ENCODE results near the gene MTIF3. TPM values are rescaled to one million over a fixed set of nuclear protein-coding genes. Genes with fewer than 3 reads are reported as not detected.
"Not testable (repeated sequence)": the region's sequence is repeated elsewhere in the genome, so short reads cannot be mapped to it uniquely, and the experiment has no call there.

MTIF3 gene
- total RNA-seq, 1 donor from 2014 or later, result 37.5 TPM

- ATAC-seq, result peak in 1 of 2 donors; percentile 11
- no peak overlapping the region for H3K4me3 ChIP-seq
- H3K9me3 ChIP-seq, result no peaks in the 10 kb centered on the region
- H3K36me3 ChIP-seq, result no peaks in the 10 kb centered on the region
- peak overlapping the region; percentile 74 for H3K27ac ChIP-seq
- intact Hi-C loops (cut with DNase I), result no loop called here
- peaks cover 4% of the 10 kb centered on the region for H3K27me3 ChIP-seq (ENCODE audit: low read depth)
- no peak for TF ChIP-seq CTCF (IDR thresholded peaks at IDR 0.05)
- no peak for DNase-seq
- peaks cover 15% of the 10 kb centered on the region for H3K4me1 ChIP-seq
These were observed 46.5 kb downstream of the MTIF3 start for GRCh38 chr13:27403727-27404385.

GRCh38 chr13:27403203-27403678 is 47.1 kb downstream of the MTIF3 start:
- DNase-seq (no peak), ATAC-seq (peak; percentile 52 to 72)
- Histone ChIP-seq H3K27me3 (ENCODE audit: low read depth) (peaks cover 3% of the 10 kb centered on the region), H3K9me3 (no peaks in the 10 kb centered on the region), H3K4me1 (peaks cover 15% of the 10 kb centered on the region), H3K27ac (peak overlapping the region; percentile 74), H3K36me3 (no peaks in the 10 kb centered on the region), H3K4me3 (no peak overlapping the region)
- no peak for TF ChIP-seq CTCF (IDR thresholded peaks at IDR 0.05)
- intact Hi-C loops (cut with DNase I), result no loop called here

- Histone ChIP-seq H3K4me3 (no peak overlapping the region), H3K4me1 (peaks cover 15% of the 10 kb centered on the region), H3K27me3 (ENCODE audit: low read depth) (no peaks in the 10 kb centered on the region), H3K27ac (no peak overlapping the region), H3K36me3 (no peaks in the 10 kb centered on the region), H3K9me3 (no peaks in the 10 kb centered on the region)
- no peak for TF ChIP-seq CTCF (IDR thresholded peaks at IDR 0.05)
- peak; percentile 59 for DNase-seq
- peak; percentile 35 to 72 for ATAC-seq
- intact Hi-C loops (cut with DNase I), result no loop called here
These were observed 49.2 kb downstream of the MTIF3 start for GRCh38 chr13:27401210-27401609.

- H3K9me3 ChIP-seq; DNase-seq; intact Hi-C loops (cut with DNase I); H3K27ac ChIP-seq; H3K27me3 ChIP-seq (ENCODE audit: low read depth); H3K4me3 ChIP-seq; H3K36me3 ChIP-seq; ATAC-seq: not testable (repeated sequence)
- H3K4me1 ChIP-seq, result peaks cover 15% of the 10 kb centered on the region
These were observed 50.0 kb downstream of the MTIF3 start for GRCh38 chr13:27400405-27400804.

- no peak for TF ChIP-seq CTCF (IDR thresholded peaks at IDR 0.05)
- Histone ChIP-seq H3K27me3 (ENCODE audit: low read depth) (no peaks in the 10 kb centered on the region), H3K36me3 (no peaks in the 10 kb centered on the region), H3K4me3 (no peak overlapping the region), H3K4me1 (peaks cover 7% of the 10 kb centered on the region), H3K9me3 (no peaks in the 10 kb centered on the region), H3K27ac (no peak overlapping the region)
- intact Hi-C loops (cut with DNase I), result no loop called here
- ATAC-seq (no peak), DNase-seq (no peak)
These were observed 52.0 kb downstream of the MTIF3 start for GRCh38 chr13:27398360-27398759.

- ATAC-seq, result no peak
- H3K4me1 ChIP-seq, result no peaks in the 10 kb centered on the region
- no peaks in the 10 kb centered on the region for H3K9me3 ChIP-seq
- no peak for TF ChIP-seq CTCF (IDR thresholded peaks at IDR 0.05)
- H3K4me3 ChIP-seq, result no peak overlapping the region
- DNase-seq, result no peak
- H3K36me3 ChIP-seq, result no peaks in the 10 kb centered on the region
- intact Hi-C loops (cut with DNase I), result no loop called here
- H3K27me3 ChIP-seq (ENCODE audit: low read depth), result no peaks in the 10 kb centered on the region
- no peak overlapping the region for H3K27ac ChIP-seq
These were observed 54.0 kb downstream of the MTIF3 start for GRCh38 chr13:27396252-27396846.
